Measurements from ENCODE around the gene SPATA2L. TPM values are rescaled to one million over a fixed set of nuclear protein-coding genes. Genes with fewer than 3 reads are reported as not detected.

SPATA2L gene
- 1 to 10 TPM; 5.8 to 7.4 TPM for total RNA-seq

- H3K36me3 Mint-ChIP-seq, result no peaks in the 10 kb centered on the region
- H3K9me3 Mint-ChIP-seq (ENCODE audit: low read depth), result no peaks in the 10 kb centered on the region
- ATAC-seq (peak; percentile 82), DNase-seq (peak; percentile 97)
- CTCF ChIA-PET, result interaction anchor here (0.9 to 7.0 kb wide), 22 partner anchors 11 to 455 kb away, joined by 3 to 93 read pairs (median 6); partner anchors contain the start of genes CDK10 and TCF25
- H3K4me1 Mint-ChIP-seq, result peaks cover 21% of the 10 kb centered on the region
- no peaks in the 10 kb centered on the region for H3K27me3 Mint-ChIP-seq
- H3K27ac Mint-ChIP-seq, result peak within 1 kb of the TSS; percentile 73
- H3K4me3 Mint-ChIP-seq, result peak within 1 kb of the TSS; percentile 66
Observed at GRCh38 chr16:89701425-89702406, at the start of gene SPATA2L. SPATA2L (minus strand) TSS chr16:89701705; CDS start chr16:89701232, 473 bp downstream.

- Mint-ChIP-seq H3K36me3 (peaks cover 42% of the 10 kb centered on the region), H3K9me3 (ENCODE audit: low read depth) (no peaks in the 10 kb centered on the region), H3K27ac (no peak overlapping the region), H3K4me3 (no peak overlapping the region), H3K4me1 (peaks cover 1% of the 10 kb centered on the region), H3K27me3 (no peaks in the 10 kb centered on the region)
- ATAC-seq (no peak), DNase-seq (no peak)
- CTCF ChIA-PET, result no interaction called here
Observed at GRCh38 chr16:89749637-89750036, 48.1 kb upstream of the SPATA2L start.

- no peaks in the 10 kb centered on the region for H3K27me3 Mint-ChIP-seq
- peaks cover 44% of the 10 kb centered on the region for H3K36me3 Mint-ChIP-seq
- DNase-seq, result no peak
- no peak for ATAC-seq
- H3K27ac Mint-ChIP-seq, result no peak overlapping the region
- H3K4me3 Mint-ChIP-seq, result no peak overlapping the region
- CTCF ChIA-PET, result no interaction called here
- no peaks in the 10 kb centered on the region for H3K4me1 Mint-ChIP-seq
- H3K9me3 Mint-ChIP-seq (ENCODE audit: low read depth), result no peaks in the 10 kb centered on the region
Observed at GRCh38 chr16:89748921-89749320, 47.4 kb upstream of the SPATA2L start.

- H3K4me3 Mint-ChIP-seq, result no peak overlapping the region
- peaks cover 49% of the 10 kb centered on the region for H3K36me3 Mint-ChIP-seq
- ATAC-seq (no peak), DNase-seq (no peak)
- no peaks in the 10 kb centered on the region for H3K9me3 Mint-ChIP-seq (ENCODE audit: low read depth)
- CTCF ChIA-PET, result no interaction called here
- no peak overlapping the region for H3K27ac Mint-ChIP-seq
- no peaks in the 10 kb centered on the region for H3K4me1 Mint-ChIP-seq
- no peaks in the 10 kb centered on the region for H3K27me3 Mint-ChIP-seq
Observed at GRCh38 chr16:89748076-89748475, 46.6 kb upstream of the SPATA2L start.

GRCh38 chr16:89746043-89746442 lies 44.5 kb upstream of the SPATA2L start:
- no peaks in the 10 kb centered on the region for H3K4me1 Mint-ChIP-seq
- no peak overlapping the region for H3K27ac Mint-ChIP-seq
- no peaks in the 10 kb centered on the region for H3K9me3 Mint-ChIP-seq (ENCODE audit: low read depth)
- H3K27me3 Mint-ChIP-seq, result no peaks in the 10 kb centered on the region
- ATAC-seq, result no peak
- CTCF ChIA-PET, result interaction anchor here (1.2 to 1.4 kb wide), 2 partner anchors 39 to 115 kb away, joined by 3 to 4 read pairs; no protein-coding TSS in a partner anchor
- peaks cover 52% of the 10 kb centered on the region for H3K36me3 Mint-ChIP-seq
- DNase-seq, result no peak
- no peak overlapping the region for H3K4me3 Mint-ChIP-seq

GRCh38 chr16:89744813-89745212 lies 43.3 kb upstream of the SPATA2L start:
- Mint-ChIP-seq H3K4me3 (no peak overlapping the region), H3K9me3 (ENCODE audit: low read depth) (no peaks in the 10 kb centered on the region), H3K4me1 (no peaks in the 10 kb centered on the region), H3K27me3 (no peaks in the 10 kb centered on the region), H3K36me3 (peaks cover 52% of the 10 kb centered on the region), H3K27ac (no peak overlapping the region)
- no peak for ATAC-seq
- no peak for DNase-seq
- CTCF ChIA-PET, result interaction anchor here (1.2 kb wide), 1 partner anchor 41 kb away, joined by 3 read pairs; no protein-coding TSS in a partner anchor

- Mint-ChIP-seq H3K36me3 (peaks cover 55% of the 10 kb centered on the region), H3K4me3 (no peak overlapping the region), H3K27me3 (no peaks in the 10 kb centered on the region), H3K9me3 (ENCODE audit: low read depth) (no peaks in the 10 kb centered on the region), H3K4me1 (peaks cover 6% of the 10 kb centered on the region), H3K27ac (peak overlapping the region; percentile 66)
- ATAC-seq, result no peak
- CTCF ChIA-PET, result interaction anchor here (1.1 to 3.5 kb wide), 4 partner anchors 21 to 118 kb away, joined by 3 to 15 read pairs (median 8); no protein-coding TSS in a partner anchor
- DNase-seq, result no peak
Observed at GRCh38 chr16:89742948-89743347, 41.4 kb upstream of the SPATA2L start.

- Mint-ChIP-seq H3K4me1 (peaks cover 19% of the 10 kb centered on the region), H3K27me3 (no peaks in the 10 kb centered on the region), H3K27ac (peak overlapping the region; percentile 7), H3K36me3 (peaks cover 63% of the 10 kb centered on the region), H3K4me3 (no peak overlapping the region), H3K9me3 (ENCODE audit: low read depth) (no peaks in the 10 kb centered on the region)
- ATAC-seq (no peak), DNase-seq (no peak)
- CTCF ChIA-PET, result interaction anchor here (1.1 to 3.5 kb wide), 5 partner anchors 16 to 119 kb away, joined by 4 to 15 read pairs (median 10); no protein-coding TSS in a partner anchor
Observed at GRCh38 chr16:89741342-89742014, 40.0 kb upstream of the SPATA2L start.

GRCh38 chr16:89739383-89739782 lies 37.9 kb upstream of the SPATA2L start:
- H3K9me3 Mint-ChIP-seq (ENCODE audit: low read depth), result no peaks in the 10 kb centered on the region
- peaks cover 69% of the 10 kb centered on the region for H3K36me3 Mint-ChIP-seq
- no peak for DNase-seq
- H3K4me1 Mint-ChIP-seq, result peaks cover 21% of the 10 kb centered on the region
- H3K27ac Mint-ChIP-seq, result no peak overlapping the region
- H3K4me3 Mint-ChIP-seq, result no peak overlapping the region
- CTCF ChIA-PET, result interaction anchor here (1.0 to 3.1 kb wide), 4 partner anchors 22 to 121 kb away, joined by 3 to 16 read pairs (median 9); partner anchors contain the start of gene SPATA2L
- no peaks in the 10 kb centered on the region for H3K27me3 Mint-ChIP-seq
- ATAC-seq, result no peak

- H3K4me1 Mint-ChIP-seq, result peaks cover 21% of the 10 kb centered on the region
- no peak for ATAC-seq
- H3K9me3 Mint-ChIP-seq (ENCODE audit: low read depth), result no peaks in the 10 kb centered on the region
- H3K27me3 Mint-ChIP-seq, result no peaks in the 10 kb centered on the region
- peak overlapping the region; percentile 38 for H3K27ac Mint-ChIP-seq
- no peak overlapping the region for H3K4me3 Mint-ChIP-seq
- CTCF ChIA-PET, result interaction anchor here (0.7 to 3.1 kb wide), 5 partner anchors 32 to 122 kb away, joined by 3 to 16 read pairs (median 4); partner anchors contain the start of gene SPATA2L
- peaks cover 68% of the 10 kb centered on the region for H3K36me3 Mint-ChIP-seq
- DNase-seq, result no peak
Observed at GRCh38 chr16:89738538-89739317, 37.2 kb upstream of the SPATA2L start.

- Mint-ChIP-seq H3K36me3 (peaks cover 71% of the 10 kb centered on the region), H3K9me3 (ENCODE audit: low read depth) (no peaks in the 10 kb centered on the region), H3K27me3 (no peaks in the 10 kb centered on the region), H3K27ac (no peak overlapping the region), H3K4me3 (no peak overlapping the region), H3K4me1 (peaks cover 21% of the 10 kb centered on the region)
- ATAC-seq, result no peak
- CTCF ChIA-PET, result interaction anchor here (0.7 to 3.1 kb wide), 5 partner anchors 14 to 123 kb away, joined by 4 to 16 read pairs (median 8); no protein-coding TSS in a partner anchor
- no peak for DNase-seq
Observed at GRCh38 chr16:89738072-89738377, 36.5 kb upstream of the SPATA2L start.

GRCh38 chr16:89737341-89738071 lies 36.0 kb upstream of the SPATA2L start:
- H3K36me3 Mint-ChIP-seq, result peaks cover 73% of the 10 kb centered on the region
- peaks cover 24% of the 10 kb centered on the region for H3K4me1 Mint-ChIP-seq
- H3K4me3 Mint-ChIP-seq, result no peak overlapping the region
- H3K27ac Mint-ChIP-seq, result peak overlapping the region; percentile 79
- no peaks in the 10 kb centered on the region for H3K9me3 Mint-ChIP-seq (ENCODE audit: low read depth)
- DNase-seq (peak; percentile 77), ATAC-seq (peak; percentile 70)
- CTCF ChIA-PET, result interaction anchor here (0.6 to 3.1 kb wide), 6 partner anchors 14 to 139 kb away, joined by 3 to 16 read pairs (median 8); no protein-coding TSS in a partner anchor
- no peaks in the 10 kb centered on the region for H3K27me3 Mint-ChIP-seq

Measured in activated CD8-positive, alpha-beta memory T cell treated with anti-CD3 and anti-CD28 coated beads, Interleukin-2, amount 10 ng/mL, durations not matched to agents 7 days and 5 days (primary cell).